ENCODE data around the gene ADAM33.

GRCh38 chr20:3686421-3686820 lies 4.6 kb upstream of the ADAM33 start:
- TF ChIP-seq CTCF (conservative IDR thresholded peaks at IDR 0.05; ENCODE audit: low read depth, low read length) (no peak), EZH2 (IDR thresholded peaks at IDR 0.05; ENCODE audit: low read length, unreplicated experiment) (no peak)

All from PC-3 (cell line).